HG03060 (cell line): Measurements from ENCODE around the gene NEU3.

ENCODE experiments used
- ATAC-seq: cut with Tn5 transposase; IDR thresholded peaks from one replicate; pipeline ENCODE4 v1.9.1; 2021; ENCODE audit warnings: low read depth, moderate number of reproducible peaks; ENCODE audit not compliant: unreplicated experiment

The NEU3 gene

DNA sequence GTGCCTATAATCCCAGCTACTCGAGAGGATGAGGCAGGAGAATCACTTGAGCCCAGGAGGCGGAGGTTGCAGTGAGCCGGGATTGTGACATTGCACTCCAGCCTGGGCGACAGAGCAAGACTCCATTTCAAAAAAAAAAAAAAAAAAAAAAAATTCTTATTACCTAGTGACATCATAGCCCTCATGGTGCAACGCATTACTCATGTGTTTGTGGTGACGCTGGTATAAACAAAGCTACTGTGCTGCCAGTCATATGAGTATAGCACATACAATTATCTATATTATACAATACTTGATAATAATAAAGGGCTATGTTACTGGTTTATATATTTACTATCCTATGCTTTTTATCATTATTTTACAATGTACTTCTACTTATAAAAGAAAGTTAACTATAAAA is 66.8 kb downstream of the NEU3 start:
- ATAC-seq: no peak

DNA sequence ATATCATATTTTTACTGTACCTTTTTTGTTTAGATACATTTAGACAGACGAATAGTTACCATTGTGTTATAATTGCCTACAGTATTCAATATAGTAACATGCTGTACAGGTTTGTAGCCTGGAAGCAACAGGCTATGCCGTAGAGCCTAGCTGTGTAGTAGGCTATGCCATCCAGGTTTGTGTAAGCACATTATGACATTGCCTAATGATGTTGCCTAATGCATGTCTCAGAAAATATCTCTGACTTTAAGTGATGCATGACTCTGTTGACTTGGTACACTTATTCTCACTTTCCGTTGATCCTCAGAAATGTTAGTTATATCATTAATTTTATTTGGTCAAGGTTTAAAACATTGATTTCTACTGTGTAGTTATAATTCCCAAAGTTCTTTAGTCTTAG is 68.1 kb downstream of the NEU3 start:
- ATAC-seq: no peak

DNA sequence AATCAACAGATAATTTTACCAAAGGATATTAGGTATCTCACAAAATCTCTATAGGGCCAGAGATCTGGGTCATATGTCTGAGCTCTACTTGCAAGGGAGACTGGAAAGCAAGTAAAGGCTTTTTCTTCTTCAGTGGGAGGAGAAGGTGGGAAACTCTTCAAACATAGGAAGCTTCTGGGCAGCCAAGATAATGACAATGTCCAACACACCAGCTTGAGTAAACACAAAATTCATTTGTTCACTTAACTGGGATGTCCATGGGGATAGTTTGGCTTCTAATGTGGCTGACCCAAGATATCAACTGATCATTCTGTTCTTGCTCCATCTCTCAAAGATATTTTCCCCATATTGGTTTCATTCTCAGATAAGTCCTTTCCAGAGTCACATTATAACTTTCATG is 70.6 kb downstream of the NEU3 start:
- ATAC-seq: no peak

DNA sequence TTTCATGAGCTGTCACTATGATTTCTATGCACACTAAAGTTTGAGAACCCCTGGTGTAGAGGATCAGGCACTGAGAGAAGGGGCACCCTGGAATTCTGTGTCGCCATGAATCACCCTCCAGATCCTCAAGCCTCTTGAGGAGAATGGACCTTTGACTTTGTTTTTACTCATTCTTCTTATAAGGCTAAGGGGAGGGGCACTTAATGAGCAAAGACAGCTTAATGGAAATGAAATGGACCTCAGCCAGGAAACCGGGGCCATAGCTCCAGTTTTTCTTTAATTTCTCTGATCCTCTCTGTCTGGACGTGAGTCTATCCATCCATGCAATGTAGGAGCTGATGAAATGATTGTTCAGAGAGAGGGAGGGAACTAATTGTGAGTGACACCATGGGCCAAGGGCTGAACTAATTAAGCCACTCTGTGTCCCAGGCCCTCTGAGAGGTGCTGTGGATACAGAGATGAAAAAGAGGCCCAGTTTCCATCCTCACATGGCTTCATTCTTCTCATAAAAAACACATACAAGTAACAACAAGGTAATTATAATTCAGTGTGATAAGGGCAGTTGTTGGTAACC is 75.1 kb downstream of the NEU3 start:
- no peak for ATAC-seq

DNA sequence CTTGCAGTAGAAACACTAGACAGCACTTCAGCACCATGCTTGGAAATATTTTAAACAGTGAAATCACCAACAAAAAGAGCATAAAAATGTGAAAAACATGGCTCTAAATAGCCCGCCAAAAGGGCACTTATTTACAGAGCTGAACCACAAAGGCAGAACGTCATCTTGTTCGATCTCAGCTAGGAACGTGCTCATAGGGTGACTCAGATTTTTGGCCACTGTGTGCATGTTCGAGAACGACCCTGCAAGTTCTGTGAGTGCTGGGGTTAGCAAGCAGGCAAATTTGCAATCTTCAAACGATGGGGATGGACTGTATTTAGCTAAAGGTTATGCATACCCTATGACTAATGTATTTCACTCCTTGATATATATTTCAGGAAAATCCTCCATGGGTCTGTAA is 77.3 kb downstream of the NEU3 start:
- no peak for ATAC-seq
